SK-N-SH treated with all-trans-retinoic acid at 6 μM for 48 hours (cell line): Measurements from ENCODE around the gene MRGPRG.

ENCODE experiments used
- ATAC-seq: fragments of 200-7000 bp; cut with Tn5 transposase; 3 replicates; pipeline ENCODE4 v1.9.1; 2020; ENCODE audit warnings: mild to moderate bottlenecking, moderate library complexity
- BACH2 ChIP-seq: fragments of 250-450 bp; sonication (Bioruptor Pico); IDR thresholded peaks from 2 replicates; pipeline ENCODE4 v1.9.0; 2021; ENCODE audit warnings: mild to moderate bottlenecking, borderline replicate concordance
- CSDC2 ChIP-seq: fragments of 250-450 bp; sonication (Bioruptor Pico); IDR thresholded peaks from 2 replicates; pipeline ENCODE4 v1.5.0; 2020; ENCODE audit warnings: mild to moderate bottlenecking, moderate library complexity
- ESRRG ChIP-seq: fragments of 250-450 bp; sonication (Bioruptor Pico); IDR thresholded peaks from 2 replicates; pipeline ENCODE4 v1.6.1; 2021; ENCODE audit warnings: mild to moderate bottlenecking
- GLIS3 ChIP-seq: fragments of 250-450 bp; sonication (Bioruptor Pico); IDR thresholded peaks from 2 replicates; pipeline ENCODE4 v1.5.0; 2020; ENCODE audit warnings: mild to moderate bottlenecking, moderate library complexity
- ISL1 ChIP-seq: fragments of 250-450 bp; sonication (Bioruptor Pico); IDR thresholded peaks from 2 replicates; pipeline ENCODE4 v2.1.2; 2022; ENCODE audit warnings: mild to moderate bottlenecking, moderate library complexity
- OSR1 ChIP-seq: fragments of 250-450 bp; sonication (Bioruptor Pico); IDR thresholded peaks from 2 replicates; pipeline ENCODE4 v1.8.0; 2022; ENCODE audit warnings: moderate library complexity, mild to moderate bottlenecking, inconsistent platforms
- PPARA ChIP-seq: fragments of 250-450 bp; sonication (Bioruptor Pico); IDR thresholded peaks from 2 replicates; pipeline ENCODE4 v1.5.0; 2020; ENCODE audit warnings: mild to moderate bottlenecking, borderline replicate concordance
- TCF4 ChIP-seq: fragments of 250-450 bp; sonication (Bioruptor Pico); IDR thresholded peaks from 2 replicates; pipeline ENCODE4 v1.8.0; 2021; ENCODE audit warnings: mild to moderate bottlenecking, moderate library complexity, borderline replicate concordance
- TOX ChIP-seq: fragments of 250-450 bp; sonication (Bioruptor Pico); IDR thresholded peaks from 2 replicates; pipeline ENCODE4 v1.8.0; 2021; ENCODE audit warnings: mild to moderate bottlenecking, moderate library complexity, borderline replicate concordance
- TSHZ2 ChIP-seq: fragments of 250-450 bp; sonication (Bioruptor Pico); IDR thresholded peaks from 2 replicates; pipeline ENCODE4 v1.5.0; 2020; ENCODE audit warnings: mild to moderate bottlenecking, moderate library complexity
- ZC3H10 ChIP-seq: fragments of 250-450 bp; sonication (Bioruptor Pico); IDR thresholded peaks from 2 replicates; pipeline ENCODE4 v1.5.1; 2021; ENCODE audit warnings: mild to moderate bottlenecking, moderate library complexity
- ZNF565 ChIP-seq: fragments of 450-650 bp; formaldehyde crosslinking; conservative IDR thresholded peaks from 2 replicates; pipeline ENCODE4 v1.5.0; 2020; ENCODE audit warnings: low read depth, mild to moderate bottlenecking, moderate library complexity
- ZNF70 ChIP-seq: fragments of 450-650 bp; formaldehyde crosslinking; IDR thresholded peaks from 2 replicates; pipeline ENCODE4 v1.5.0; 2020; ENCODE audit warnings: mild to moderate bottlenecking, moderate library complexity
- TF ChIP-seq, protein P1 (sequence below): fragments of 250-450 bp; sonication (Bioruptor Pico); IDR thresholded peaks from 2 replicates; pipeline ENCODE4 v1.8.0; 2021; ENCODE audit warnings: low read depth, mild to moderate bottlenecking, moderate library complexity, borderline replicate concordance
- TF ChIP-seq, protein P2 (sequence below): fragments of 250-450 bp; sonication (Bioruptor Pico); IDR thresholded peaks from 2 replicates; pipeline ENCODE4 v1.8.0; 2020; ENCODE audit warnings: mild to moderate bottlenecking, moderate library complexity, borderline replicate concordance

Gene MRGPRG

GRCh38 chr11:3190600-3190999 lies 28.0 kb downstream of the MRGPRG start (continued):
- TF ChIP-seq BACH2, result no peak
- no peak for TF ChIP-seq ZNF565 (CRISPR knock-in tag)
- no peak for TF ChIP-seq TOX (CRISPR knock-in tag)
- no peak for TF ChIP-seq CSDC2 (CRISPR knock-in tag)

DNA sequence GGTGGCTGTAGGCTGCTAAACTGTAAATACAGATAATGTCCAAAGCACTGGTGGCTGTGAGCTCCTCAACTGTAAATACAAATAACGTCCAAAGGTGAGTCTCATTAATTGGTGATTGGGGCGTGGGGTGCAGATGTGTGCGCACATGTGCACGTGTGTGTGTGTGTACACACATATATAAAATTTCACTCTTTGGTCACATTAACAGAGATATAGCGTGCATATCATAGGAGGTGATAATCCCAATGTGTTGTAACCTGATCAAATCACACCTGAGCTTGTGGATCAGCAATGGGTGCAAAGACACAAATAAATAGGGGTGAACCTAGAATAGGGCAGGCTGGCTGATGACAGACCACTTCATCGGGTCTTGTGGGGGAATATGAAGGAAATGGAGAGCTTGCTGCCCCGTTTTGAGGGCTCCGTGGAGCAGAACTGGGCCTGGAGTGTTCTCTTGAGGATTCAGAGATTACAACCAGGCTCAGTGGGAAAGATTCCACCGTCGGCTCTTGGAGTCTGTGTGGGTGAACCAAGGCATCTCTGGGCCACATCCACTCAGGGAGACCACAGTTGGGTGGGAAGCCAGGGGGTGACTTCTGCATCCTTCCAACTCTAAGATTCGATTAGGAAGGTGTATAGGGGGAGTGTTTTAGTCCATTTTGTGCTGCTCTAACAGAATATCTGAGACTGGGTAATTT lies 28.6 kb downstream of the MRGPRG start:
- no peak for ATAC-seq
- peak; percentile 99 for TF ChIP-seq ZNF70 (CRISPR knock-in tag)
- no peak for TF ChIP-seq GLIS3 (CRISPR knock-in tag)
- TF ChIP-seq TCF4, result no peak

DNA sequence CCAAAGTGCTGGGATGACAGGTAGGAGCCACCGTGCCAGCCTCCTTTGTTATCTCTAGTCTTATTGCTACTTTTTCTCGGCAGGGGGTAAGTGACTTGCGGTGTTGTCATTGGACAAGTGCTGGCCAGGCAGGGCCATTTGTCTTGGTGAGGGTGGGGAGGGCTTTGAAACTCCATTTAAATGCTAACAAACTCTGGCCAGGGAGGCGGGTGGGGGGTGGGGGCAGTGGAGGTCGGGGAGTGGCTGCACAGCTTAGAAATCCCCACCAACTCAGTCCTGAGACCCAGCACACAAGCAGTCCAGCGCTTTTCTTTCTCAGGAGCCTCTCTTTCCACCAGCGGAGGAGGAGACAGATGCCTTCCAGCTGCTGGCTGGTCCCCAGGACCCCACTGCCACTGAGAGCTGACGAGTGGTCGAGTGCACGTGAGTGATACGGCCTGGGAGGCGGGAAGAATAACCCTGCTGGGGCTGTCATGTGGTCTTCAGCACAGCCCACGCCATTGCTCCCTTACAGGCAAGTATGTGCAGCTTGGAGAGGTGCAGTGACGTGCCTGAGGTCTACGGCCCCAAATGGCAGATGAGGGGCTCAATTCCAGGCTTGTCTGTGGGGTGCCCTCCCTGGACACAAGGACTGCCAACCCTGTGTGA lies 29.3 kb downstream of the MRGPRG start:
- no peak for ATAC-seq
- no peak for TF ChIP-seq ESRRG (CRISPR knock-in tag)

DNA sequence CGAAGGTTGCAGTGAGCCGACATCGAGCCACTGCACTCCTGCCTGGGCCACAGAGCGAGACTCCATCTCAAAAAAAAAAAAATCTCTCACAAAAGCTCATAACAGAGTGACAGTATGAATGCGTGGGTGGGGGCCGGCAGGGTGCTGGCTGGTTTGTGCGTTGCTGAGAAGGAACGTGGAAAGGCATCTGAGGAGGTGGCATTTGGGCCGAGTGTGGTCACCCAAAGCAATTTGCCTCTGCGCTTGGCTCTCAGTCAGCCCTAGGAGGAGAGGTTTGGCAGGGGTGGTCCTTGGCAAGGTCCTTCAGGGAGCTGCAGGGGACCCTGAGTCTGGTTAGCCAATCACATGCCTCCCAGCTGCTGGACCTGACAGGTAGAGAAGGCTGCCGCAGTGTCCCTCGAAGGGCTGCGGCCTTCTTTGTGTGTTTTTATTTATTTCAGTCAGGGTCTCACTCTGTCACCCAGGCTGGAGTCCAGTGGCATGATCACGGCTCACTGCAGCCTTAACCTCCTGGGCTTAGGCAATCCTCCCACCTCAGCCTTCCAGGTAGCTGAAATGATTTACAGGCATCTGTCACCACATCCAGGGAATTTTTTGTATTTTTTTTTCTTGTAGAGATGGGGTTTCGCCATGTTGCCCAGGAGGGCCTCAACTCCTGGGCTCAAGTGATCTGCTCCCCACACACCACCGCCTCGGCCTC lies 30.0 kb downstream of the MRGPRG start:
- ATAC-seq, result no peak
- no peak for TF ChIP-seq PPARA (CRISPR knock-in tag)
- TF ChIP-seq, protein P1, sequence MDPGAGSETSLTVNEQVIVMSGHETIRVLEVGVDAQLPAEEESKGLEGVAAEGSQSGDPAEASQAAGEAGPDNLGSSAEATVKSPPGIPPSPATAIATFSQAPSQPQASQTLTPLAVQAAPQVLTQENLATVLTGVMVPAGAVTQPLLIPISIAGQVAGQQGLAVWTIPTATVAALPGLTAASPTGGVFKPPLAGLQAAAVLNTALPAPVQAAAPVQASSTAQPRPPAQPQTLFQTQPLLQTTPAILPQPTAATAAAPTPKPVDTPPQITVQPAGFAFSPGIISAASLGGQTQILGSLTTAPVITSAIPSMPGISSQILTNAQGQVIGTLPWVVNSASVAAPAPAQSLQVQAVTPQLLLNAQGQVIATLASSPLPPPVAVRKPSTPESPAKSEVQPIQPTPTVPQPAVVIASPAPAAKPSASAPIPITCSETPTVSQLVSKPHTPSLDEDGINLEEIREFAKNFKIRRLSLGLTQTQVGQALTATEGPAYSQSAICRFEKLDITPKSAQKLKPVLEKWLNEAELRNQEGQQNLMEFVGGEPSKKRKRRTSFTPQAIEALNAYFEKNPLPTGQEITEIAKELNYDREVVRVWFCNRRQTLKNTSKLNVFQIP, result no peak
- no peak for TF ChIP-seq ISL1 (CRISPR knock-in tag)

DNA sequence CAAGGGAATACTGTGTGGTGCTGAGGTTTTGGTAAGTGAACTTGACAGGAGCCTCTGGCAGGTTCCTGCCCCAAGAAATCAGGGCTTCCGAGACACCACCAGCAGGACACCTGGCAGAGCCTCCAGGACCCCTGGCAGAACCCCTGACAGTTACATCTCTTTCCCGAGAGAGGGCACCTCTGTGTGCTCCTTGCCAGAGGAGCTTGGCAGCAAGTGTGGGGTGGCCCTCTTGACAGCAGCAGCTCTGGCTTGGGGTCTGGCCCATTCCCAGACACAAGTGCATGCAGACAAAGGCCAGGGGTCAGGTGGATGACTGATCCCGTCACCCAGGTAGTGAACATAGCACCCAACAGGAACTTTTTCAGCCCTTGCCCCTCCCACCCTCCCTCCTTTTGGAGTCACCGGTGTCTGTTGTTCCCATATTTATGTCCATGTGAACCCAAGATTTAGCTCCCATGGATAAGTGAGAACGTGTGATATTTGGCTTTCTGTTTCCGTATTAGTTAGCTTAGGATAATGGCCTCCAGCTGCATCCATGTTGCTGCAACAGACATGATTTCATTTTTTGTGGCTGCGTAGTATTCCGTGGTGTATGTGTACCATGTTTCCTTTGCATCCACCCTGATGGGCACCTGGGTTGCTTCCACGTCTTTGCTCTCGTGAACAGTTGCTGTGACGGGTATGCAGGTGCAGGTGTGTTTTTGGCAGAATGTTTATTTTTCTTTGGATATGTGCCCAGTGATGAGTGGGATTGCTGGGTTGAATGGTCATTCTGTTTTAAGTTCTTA lies 32.3 kb downstream of the MRGPRG start:
- ATAC-seq, result no peak
- no peak for TF ChIP-seq PPARA (CRISPR knock-in tag)
- TF ChIP-seq, protein P2, sequence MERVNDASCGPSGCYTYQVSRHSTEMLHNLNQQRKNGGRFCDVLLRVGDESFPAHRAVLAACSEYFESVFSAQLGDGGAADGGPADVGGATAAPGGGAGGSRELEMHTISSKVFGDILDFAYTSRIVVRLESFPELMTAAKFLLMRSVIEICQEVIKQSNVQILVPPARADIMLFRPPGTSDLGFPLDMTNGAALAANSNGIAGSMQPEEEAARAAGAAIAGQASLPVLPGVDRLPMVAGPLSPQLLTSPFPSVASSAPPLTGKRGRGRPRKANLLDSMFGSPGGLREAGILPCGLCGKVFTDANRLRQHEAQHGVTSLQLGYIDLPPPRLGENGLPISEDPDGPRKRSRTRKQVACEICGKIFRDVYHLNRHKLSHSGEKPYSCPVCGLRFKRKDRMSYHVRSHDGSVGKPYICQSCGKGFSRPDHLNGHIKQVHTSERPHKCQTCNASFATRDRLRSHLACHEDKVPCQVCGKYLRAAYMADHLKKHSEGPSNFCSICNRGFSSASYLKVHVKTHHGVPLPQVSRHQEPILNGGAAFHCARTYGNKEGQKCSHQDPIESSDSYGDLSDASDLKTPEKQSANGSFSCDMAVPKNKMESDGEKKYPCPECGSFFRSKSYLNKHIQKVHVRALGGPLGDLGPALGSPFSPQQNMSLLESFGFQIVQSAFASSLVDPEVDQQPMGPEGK (CRISPR knock-in tag), result no peak

DNA sequence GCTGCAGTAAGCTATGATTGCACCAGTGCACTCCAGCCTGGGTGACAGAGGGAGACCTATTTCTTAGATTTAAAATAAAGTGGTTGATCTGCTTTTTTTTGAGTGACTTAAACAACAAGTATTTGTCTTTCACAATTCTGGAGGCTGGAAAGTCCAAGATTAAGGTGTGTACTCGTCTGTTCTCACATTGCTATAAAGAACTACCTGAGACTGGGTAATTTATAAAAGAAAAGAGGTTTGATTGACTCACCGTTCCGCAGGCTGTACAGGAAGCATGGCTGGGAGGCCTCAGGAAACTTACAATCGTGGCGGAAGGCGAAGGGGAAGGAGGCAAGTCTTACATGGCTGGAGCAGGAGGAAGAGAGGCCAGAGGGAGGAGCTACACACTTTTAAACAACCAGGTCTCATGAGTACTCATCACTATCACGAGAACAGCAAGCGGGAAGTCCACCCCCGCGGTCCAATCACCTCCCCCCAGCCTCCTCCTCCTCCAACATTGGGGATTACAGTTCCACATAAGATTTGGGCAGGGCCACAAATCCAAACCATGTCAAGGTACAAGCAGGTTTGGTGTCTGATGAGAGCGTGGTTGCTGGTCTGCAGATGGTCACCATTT lies 33.8 kb downstream of the MRGPRG start:
- ATAC-seq, result no peak
- TF ChIP-seq, protein P2 (CRISPR knock-in tag), result no peak
- TF ChIP-seq PPARA (CRISPR knock-in tag) (no peak), TSHZ2 (no peak), ZC3H10 (CRISPR knock-in tag) (no peak), OSR1 (CRISPR knock-in tag) (no peak), TCF4 (no peak)
